ENCODE data around the gene ZBTB16.

ZBTB16 gene

GRCh38 chr11:114097832-114098231, 38.3 kb downstream of the ZBTB16 start:
- DNase-seq (ENCODE audit: low read depth): no peak
- H3K4me3 ChIP-seq (ENCODE audit: low read depth, low read length): no peak overlapping the region
- TF ChIP-seq CTCF (IDR thresholded peaks at IDR 0.05; ENCODE audit: low read depth, low read length): no peak

GRCh38 chr11:114098927-114099326, 39.4 kb downstream of the ZBTB16 start:
- TF ChIP-seq CTCF (IDR thresholded peaks at IDR 0.05; ENCODE audit: low read depth, low read length) (no peak), MAX (IDR thresholded peaks at IDR 0.05; ENCODE audit: low read depth, low read length) (peak; percentile 88), MYC (IDR thresholded peaks at IDR 0.05; ENCODE audit: low read depth, low read length) (peak; percentile 74)
- H3K4me3 ChIP-seq (ENCODE audit: low read depth, low read length): no peak overlapping the region
- no peak for DNase-seq (ENCODE audit: low read depth)

- no peak for DNase-seq (ENCODE audit: low read depth)
- H3K4me3 ChIP-seq (ENCODE audit: low read depth, low read length): no peak overlapping the region
- no peak for TF ChIP-seq POLR2A (IDR thresholded peaks at IDR 0.05; ENCODE audit: extremely low read depth, insufficient read length)
- no peak for TF ChIP-seq MYC (IDR thresholded peaks at IDR 0.05; ENCODE audit: low read depth, low read length)
- no peak for TF ChIP-seq CTCF (IDR thresholded peaks at IDR 0.05; ENCODE audit: low read depth, low read length)
- TF ChIP-seq MAX (IDR thresholded peaks at IDR 0.05; ENCODE audit: low read depth, low read length): no peak
Measured at GRCh38 chr11:114099392-114100178, 40.1 kb downstream of the ZBTB16 start.

- no peak overlapping the region for H3K4me3 ChIP-seq (ENCODE audit: low read depth, low read length)
- no peak for DNase-seq (ENCODE audit: low read depth)
- TF ChIP-seq MAX (IDR thresholded peaks at IDR 0.05; ENCODE audit: low read depth, low read length) (no peak), POLR2A (IDR thresholded peaks at IDR 0.05; ENCODE audit: extremely low read depth, insufficient read length) (no peak), MYC (IDR thresholded peaks at IDR 0.05; ENCODE audit: low read depth, low read length) (no peak), CTCF (IDR thresholded peaks at IDR 0.05; ENCODE audit: low read depth, low read length) (no peak)
Measured at GRCh38 chr11:114102993-114103896, 43.7 kb downstream of the ZBTB16 start.

GRCh38 chr11:114105611-114106010, 46.1 kb downstream of the ZBTB16 start:
- no peak for TF ChIP-seq MAX (IDR thresholded peaks at IDR 0.05; ENCODE audit: low read depth, low read length)
- H3K4me3 ChIP-seq (ENCODE audit: low read depth, low read length): no peak overlapping the region
- DNase-seq (ENCODE audit: low read depth): no peak

GRCh38 chr11:114106047-114106446, 46.5 kb downstream of the ZBTB16 start:
- no peak overlapping the region for H3K4me3 ChIP-seq (ENCODE audit: low read depth, low read length)
- no peak for DNase-seq (ENCODE audit: low read depth)
- no peak for TF ChIP-seq CTCF (IDR thresholded peaks at IDR 0.05; ENCODE audit: low read depth, low read length)
- no peak for TF ChIP-seq MYC (IDR thresholded peaks at IDR 0.05; ENCODE audit: low read depth, low read length)
- TF ChIP-seq POLR2A (IDR thresholded peaks at IDR 0.05; ENCODE audit: extremely low read depth, insufficient read length): no peak
- no peak for TF ChIP-seq MAX (IDR thresholded peaks at IDR 0.05; ENCODE audit: low read depth, low read length)

Measured in NB4 (cell line).